Sigmoid colon (tissue), 7 donors: ENCODE results near the gene DAO. TPM values are rescaled to one million over a fixed set of nuclear protein-coding genes. Genes with fewer than 3 reads are reported as not detected.

ENCODE experiments used
- DNase-seq: peaks from one replicate; pipeline ENCODE4 v3.0.0-alpha.2; 2019
- H3K27ac ChIP-seq, 4 donors: fragments of 200-600 bp; sonication (generic); one replicate each; pipeline ENCODE4 v1.5.1; 2016 to 2019; ENCODE audit warnings: mild to moderate bottlenecking in 1 of 4
- H3K27me3 ChIP-seq, 3 donors: fragments of 200-600 bp; sonication (generic); one replicate each; pipeline ENCODE4 v1.5.1; 2019; ENCODE audit warnings: mild to moderate bottlenecking in 1 of 3
- H3K36me3 ChIP-seq, 4 donors: fragments of 200-600 bp; sonication (generic); one replicate each; pipeline ENCODE4 v1.5.1; 2016 to 2019
- H3K4me1 ChIP-seq, 4 donors: fragments of 200-600 bp; sonication (generic); one replicate each; pipeline ENCODE4 v1.5.1; 2017 to 2019
- H3K4me3 ChIP-seq, 4 donors: fragments of 200-600 bp; sonication (generic); one replicate each; pipeline ENCODE4 v1.5.1; 2017 to 2019; ENCODE audit warnings: mild to moderate bottlenecking in 2 of 4, moderate library complexity in 1 of 4
- H3K9me3 ChIP-seq, 4 donors: fragments of 200-600 bp in 3 of 4; sonication (generic) in 3 of 4; one replicate each; pipeline versions ENCODE4 v1.5.1 to v1.6.1; 2013 to 2019
- EP300 ChIP-seq, 4 donors: sonication (generic); formaldehyde crosslinking; IDR thresholded peaks; one replicate each; pipeline ENCODE4 v1.6.1; 2017; ENCODE audit warnings: antibody characterized with exemption in 4 of 4
- POLR2A ChIP-seq, 2 donors: fragments of 450-650 bp; IDR thresholded peaks; one replicate each; pipeline ENCODE4 v1.6.1; 2016; ENCODE audit warnings: antibody characterized with exemption in 2 of 2, mild to moderate bottlenecking in 2 of 2, moderate library complexity in 2 of 2
- POLR2AphosphoS5 ChIP-seq, 4 donors: sonication (generic); formaldehyde crosslinking; IDR thresholded peaks; one replicate each; pipeline ENCODE4 v1.6.1; 2017; ENCODE audit warnings: antibody characterized with exemption in 4 of 4
- WGBS, 2 donors: extraction: QIAGEN DNeasy Blood & Tissue Kit; methylation state at CpG; one replicate each; pipeline ENCODE4 v1.1.7; 2013; 5-methylcytosine and 5-hydroxymethylcytosine counted together
- intact Hi-C: fragments of 100-400 bp; cut with DNase I; formaldehyde crosslinking; loops from one replicate; pipeline ENCODE4 v1.15.1; 2023
- polyA plus RNA-seq, 3 donors: library from polyadenylated mRNA; stranded (reverse); fragments of 200-250 nt; gene quantifications; one replicate each; pipeline ENCODE4 v1.2.3, GENCODE V29; 2013
- total RNA-seq, 4 donors: library from RNA; depleted of rRNA; stranded (reverse); fragments of >200 nt; gene quantifications; one replicate each; pipeline ENCODE4 v1.1.0, GENCODE V29; 2016
- TF ChIP-seq, protein P1 (sequence below), 4 experiments: fragments of 450-650 bp in 3 of 4; fragments of 200-600 bp in 1 of 4; IDR thresholded peaks; one replicate each; pipeline ENCODE4 v1.5.1; 2016 to 2019; ENCODE audit warnings: antibody characterized with exemption in 4 of 4, mild to moderate bottlenecking in 3 of 4, moderate library complexity in 2 of 4
- donor health status: healthy with polysubstance abuse.
- donor health status: Bipolar disorder and iron deficiency.
- donor health status: healthy.

DAO gene
- total and polyA plus RNA-seq, 7 donors, result 1.0 to 9.0 (median 4.2) TPM; not detected in 4

DNA sequence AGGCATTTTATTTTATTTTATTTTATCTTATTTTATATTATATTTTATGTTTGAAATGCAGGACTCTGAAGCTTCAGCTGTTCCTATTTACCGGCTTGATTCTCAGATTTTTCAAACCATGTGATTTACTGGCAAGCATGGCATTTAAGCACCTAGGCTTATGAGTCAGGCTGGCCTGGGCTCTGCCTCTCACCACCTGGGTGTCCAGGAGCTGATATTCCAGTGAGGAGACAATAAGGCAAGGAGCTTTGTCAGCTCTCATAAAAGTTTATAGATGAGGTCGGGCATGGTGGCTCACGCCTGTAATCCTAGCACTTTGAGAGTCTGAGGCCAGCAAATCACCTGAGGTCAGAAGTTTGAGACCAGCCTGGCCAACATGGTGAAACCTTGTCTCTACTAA is 2.1 kb downstream of the DAO start:
- H3K4me1 ChIP-seq, result no peaks in the 10 kb centered on the region
- H3K4me3 ChIP-seq, result no peak overlapping the region
- H3K36me3 ChIP-seq, result no peaks in the 10 kb centered on the region
- TF ChIP-seq POLR2AphosphoS5 (IDR thresholded peaks at IDR 0.05), result no peak
- TF ChIP-seq, protein P1, sequence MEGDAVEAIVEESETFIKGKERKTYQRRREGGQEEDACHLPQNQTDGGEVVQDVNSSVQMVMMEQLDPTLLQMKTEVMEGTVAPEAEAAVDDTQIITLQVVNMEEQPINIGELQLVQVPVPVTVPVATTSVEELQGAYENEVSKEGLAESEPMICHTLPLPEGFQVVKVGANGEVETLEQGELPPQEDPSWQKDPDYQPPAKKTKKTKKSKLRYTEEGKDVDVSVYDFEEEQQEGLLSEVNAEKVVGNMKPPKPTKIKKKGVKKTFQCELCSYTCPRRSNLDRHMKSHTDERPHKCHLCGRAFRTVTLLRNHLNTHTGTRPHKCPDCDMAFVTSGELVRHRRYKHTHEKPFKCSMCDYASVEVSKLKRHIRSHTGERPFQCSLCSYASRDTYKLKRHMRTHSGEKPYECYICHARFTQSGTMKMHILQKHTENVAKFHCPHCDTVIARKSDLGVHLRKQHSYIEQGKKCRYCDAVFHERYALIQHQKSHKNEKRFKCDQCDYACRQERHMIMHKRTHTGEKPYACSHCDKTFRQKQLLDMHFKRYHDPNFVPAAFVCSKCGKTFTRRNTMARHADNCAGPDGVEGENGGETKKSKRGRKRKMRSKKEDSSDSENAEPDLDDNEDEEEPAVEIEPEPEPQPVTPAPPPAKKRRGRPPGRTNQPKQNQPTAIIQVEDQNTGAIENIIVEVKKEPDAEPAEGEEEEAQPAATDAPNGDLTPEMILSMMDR (IDR thresholded peaks at IDR 0.05), result no peak
- TF ChIP-seq POLR2A (IDR thresholded peaks at IDR 0.05), result no peak
- no peak for TF ChIP-seq EP300 (IDR thresholded peaks at IDR 0.05)
- DNase-seq, result no peak
- no peak overlapping the region for H3K27ac ChIP-seq
- WGBS, 2 donors, result 32 to 74% methylated on average over 3 of the region's 3 CpGs
- H3K9me3 ChIP-seq, result no peaks in the 10 kb centered on the region
- no peaks in the 10 kb centered on the region for H3K27me3 ChIP-seq
- intact Hi-C loops, result no loop called here

DNA sequence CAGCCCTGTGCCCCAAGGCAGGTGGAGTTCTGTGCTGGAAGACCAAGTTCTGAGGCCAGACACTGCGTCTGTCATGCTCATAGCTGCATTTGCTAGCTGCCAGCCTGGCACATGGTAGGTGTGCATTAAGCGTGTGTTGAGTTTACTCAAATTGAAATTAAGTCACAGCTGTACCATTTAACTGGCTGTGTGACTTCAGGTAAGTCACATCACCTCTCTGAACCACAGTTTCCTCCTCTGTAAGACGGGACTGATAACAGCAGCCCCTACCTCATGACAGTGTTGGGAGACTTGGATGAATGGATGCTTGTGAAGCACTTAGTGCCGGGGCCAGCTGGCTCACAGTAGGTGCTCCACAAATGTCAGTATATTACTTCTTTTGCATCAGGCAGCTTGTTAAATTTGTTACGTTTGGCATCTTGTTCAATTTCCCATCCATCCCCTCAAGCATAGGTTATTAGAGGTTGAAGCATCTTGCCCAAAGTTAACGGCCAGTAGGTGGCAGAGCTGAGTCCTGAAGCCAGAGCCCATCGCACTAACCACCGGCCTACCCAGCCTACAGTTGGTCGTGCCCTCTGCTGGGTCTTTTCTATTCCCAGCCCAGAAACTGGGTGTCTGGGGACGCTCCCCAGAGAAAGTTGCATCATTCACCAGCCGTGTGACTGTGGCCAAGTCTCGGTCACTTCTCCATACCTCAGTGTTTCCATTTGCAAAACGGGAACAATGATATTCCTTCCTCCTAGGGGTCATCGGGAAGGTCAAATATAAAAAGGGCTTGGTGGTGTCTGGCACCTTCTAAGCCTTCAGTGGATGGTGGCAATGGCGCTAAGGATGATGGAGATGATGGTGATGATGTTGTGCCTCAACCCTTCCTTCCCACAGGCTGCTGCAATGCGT is 4.5 kb downstream of the DAO start:
- H3K4me3 ChIP-seq, result no peak overlapping the region
- intact Hi-C loops, result no loop called here
- DNase-seq, result no peak

DNA sequence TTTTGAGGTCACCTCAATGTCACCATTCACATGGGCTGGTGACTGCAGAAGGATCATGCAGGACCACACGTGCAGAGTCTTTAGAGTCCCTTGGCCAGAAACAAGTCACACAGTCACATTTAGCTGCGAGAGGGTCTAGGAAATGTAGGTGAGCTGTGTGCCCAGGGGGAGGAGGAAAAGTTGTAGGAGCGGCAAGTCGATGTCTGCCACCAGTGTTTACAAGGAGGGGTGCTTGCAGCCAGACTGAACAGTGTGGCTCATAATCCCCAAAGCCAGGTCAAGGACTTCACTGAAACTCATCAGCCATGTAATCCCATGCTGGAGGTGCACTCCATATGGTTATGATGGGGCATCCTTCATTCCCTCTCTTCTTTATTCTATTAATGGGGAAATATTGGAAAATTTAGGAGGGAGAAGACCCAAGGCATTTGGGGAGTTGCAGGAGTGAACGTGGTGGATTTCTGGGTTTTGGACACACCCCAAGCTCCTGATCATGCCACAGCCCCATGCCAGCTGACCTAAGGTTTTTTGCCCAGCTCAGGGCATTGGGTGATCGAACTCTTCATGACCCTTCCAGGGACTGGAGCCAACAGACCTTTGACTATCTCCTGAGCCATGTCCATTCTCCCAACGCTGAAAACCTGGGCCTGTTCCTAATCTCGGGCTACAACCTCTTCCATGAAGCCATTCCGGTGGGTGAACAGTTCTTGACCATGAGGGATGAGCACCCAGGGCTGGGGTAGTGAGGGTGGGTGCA is 7.2 kb downstream of the DAO start:
- 73 to 78% methylated on average over 9 of the region's 9 CpGs for WGBS, 2 donors

More for the DNA sequence above, 4.5 kb downstream of the DAO start:
- H3K9me3 ChIP-seq, result no peaks in the 10 kb centered on the region
- 51 to 60% methylated on average over 16 of the region's 16 CpGs for WGBS, 2 donors
- no peaks in the 10 kb centered on the region for H3K4me1 ChIP-seq
- no peaks in the 10 kb centered on the region for H3K36me3 ChIP-seq
- H3K27me3 ChIP-seq, result no peaks in the 10 kb centered on the region
- no peak overlapping the region for H3K27ac ChIP-seq
- TF ChIP-seq, protein P1 (IDR thresholded peaks at IDR 0.05), result peak in 1 of 4 experiments; percentile 20
- no peak for TF ChIP-seq POLR2A (IDR thresholded peaks at IDR 0.05)

DNA sequence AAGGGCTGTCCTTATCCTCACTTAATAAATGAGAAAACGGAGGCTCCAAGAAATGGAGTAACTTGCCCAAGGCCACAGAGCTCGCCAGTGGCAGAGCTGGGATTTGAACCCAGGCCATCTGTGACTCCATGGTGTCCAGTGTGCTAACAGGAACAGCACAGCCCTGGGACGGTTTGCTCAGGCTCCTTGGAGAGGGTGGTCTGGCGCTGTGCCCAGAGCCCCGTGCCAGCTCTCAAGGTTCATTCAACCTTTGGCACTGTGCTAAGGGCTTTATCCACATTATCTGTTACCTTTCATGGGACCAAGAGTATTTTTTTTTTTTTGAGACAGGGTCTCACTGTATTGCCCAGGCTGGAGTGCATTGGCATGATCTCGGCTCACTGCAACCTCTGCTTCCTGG is 8.1 kb downstream of the DAO start:
- H3K36me3 ChIP-seq, result no peaks in the 10 kb centered on the region
- intact Hi-C loops, result no loop called here
- H3K27ac ChIP-seq, result no peak overlapping the region
- WGBS, 2 donors, result 38 to 67% methylated on average over 6 of the region's 6 CpGs
- no peak overlapping the region for H3K4me3 ChIP-seq
- no peak for DNase-seq
- TF ChIP-seq, protein P1 (IDR thresholded peaks at IDR 0.05), result no peak
- TF ChIP-seq POLR2A (IDR thresholded peaks at IDR 0.05), result no peak
- TF ChIP-seq POLR2AphosphoS5 (IDR thresholded peaks at IDR 0.05), result no peak
- no peak for TF ChIP-seq EP300 (IDR thresholded peaks at IDR 0.05)
- H3K27me3 ChIP-seq, result no peaks in the 10 kb centered on the region
- H3K9me3 ChIP-seq, result no peaks in the 10 kb centered on the region
- H3K4me1 ChIP-seq, result no peaks in the 10 kb centered on the region

More for the DNA sequence above, 7.2 kb downstream of the DAO start:
- no peaks in the 10 kb centered on the region for H3K36me3 ChIP-seq
- intact Hi-C loops, result no loop called here
- no peaks in the 10 kb centered on the region for H3K4me1 ChIP-seq
- TF ChIP-seq POLR2AphosphoS5 (IDR thresholded peaks at IDR 0.05) (no peak), POLR2A (IDR thresholded peaks at IDR 0.05) (no peak), EP300 (IDR thresholded peaks at IDR 0.05) (no peak)
- TF ChIP-seq, protein P1 (IDR thresholded peaks at IDR 0.05), result no peak
- H3K4me3 ChIP-seq, result no peak overlapping the region
- H3K9me3 ChIP-seq, result no peaks in the 10 kb centered on the region
- H3K27me3 ChIP-seq, result no peaks in the 10 kb centered on the region
- no peak for DNase-seq
- H3K27ac ChIP-seq, result no peak overlapping the region
